Keratinocyte (primary cell): ENCODE results near the gene ANKHD1.

Source experiments
- CTCF ChIP-seq, 3 experiments: IDR thresholded peaks in 1 of 3; conservative IDR thresholded peaks in 1 of 3; optimal IDR thresholded peaks in 1 of 3; 2 replicates in 2 of 3; 3 replicates in 1 of 3; pipeline versions ENCODE3 to v1.5.1; 2011; ENCODE audit warnings: low read length in 3 of 3, mild to moderate bottlenecking in 3 of 3, moderate library complexity in 2 of 3, control low read depth in 1 of 3, inconsistent platforms in 1 of 3; ENCODE audit not compliant: insufficient read depth in 2 of 3; ENCODE audit errors: extremely low read depth in 1 of 3
- EZH2 ChIP-seq: IDR thresholded peaks from one replicate; pipeline ENCODE4 v1.6.1; 2012; ENCODE audit warnings: inconsistent platforms, mild to moderate bottlenecking, low read length, moderate library complexity

GRCh38 chr5:140570058-140570457 is 168.4 kb downstream of the ANKHD1 start:
- no peak for TF ChIP-seq CTCF (optimal IDR thresholded peaks at IDR 0.05 in 1 of 3, IDR thresholded peaks at IDR 0.05 in 1 of 3, conservative IDR thresholded peaks at IDR 0.05 in 1 of 3; ENCODE audit: extremely low read depth in 1 of 3, insufficient read depth in 2 of 3, low read length in 3 of 3)
- TF ChIP-seq EZH2: no peak
